Measurements from ENCODE around the gene ZNF362. TPM values are rescaled to one million over a fixed set of nuclear protein-coding genes. Genes with fewer than 3 reads are reported as not detected.

ZNF362 gene
- total and polyA plus RNA-seq, 10 of the 15 experiments (the other 5 are each of a cell fraction or from before 2014, with no cell fraction given): 0.74 to 22.8 (median 7.4) TPM

DNA sequence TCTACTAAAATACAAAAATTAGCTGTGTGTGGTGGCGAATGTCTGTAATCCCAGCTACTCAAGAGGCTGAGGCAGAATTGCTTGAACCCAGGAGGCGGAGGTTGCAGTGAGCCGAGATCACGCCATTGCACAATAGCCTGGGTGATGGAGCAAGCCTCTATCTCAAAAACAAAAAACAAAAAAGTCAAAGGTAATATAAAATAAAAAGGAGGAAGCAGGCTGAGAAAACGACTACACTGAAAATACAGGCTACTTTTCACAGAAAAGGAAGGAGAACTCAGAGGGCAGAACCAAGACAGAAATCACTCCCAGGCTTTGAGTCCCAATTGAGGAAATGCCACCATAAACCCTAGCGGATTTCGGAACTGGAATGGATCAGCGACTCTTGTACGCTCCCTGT lies 70.5 kb downstream of the ZNF362 start:
- peaks cover 17 to 31% of the 10 kb centered on the region in 2 experiments; a peak in 3 of 4 replicates for H3K36me3 ChIP-seq (ENCODE audit: control insufficient read depth in 2 of 2, insufficient read depth in 2 of 2, low read length in 1 of 2)
- ChIA-PET CTCF (interaction anchor here (1.3 kb wide), 1 partner anchor 11 kb away, joined by 3 read pairs; no protein-coding TSS in a partner anchor), SMC1A (ENCODE audit: uncharacterized antibody, unreplicated experiment) (no interaction called here), POLR2A (no interaction called here), RAD21 (ENCODE audit: unreplicated experiment) (no interaction called here)
- H3K27me3 ChIP-seq (replicated peaks in 1 of 2; ENCODE audit: control insufficient read depth in 2 of 2, insufficient read depth in 2 of 2, low read length in 1 of 2): no peaks in the 10 kb centered on the region
- H3K9me3 ChIP-seq (replicated peaks; ENCODE audit: control insufficient read depth, insufficient read depth, low read length): no peaks in the 10 kb centered on the region
- no peak overlapping the region for H3K27ac ChIP-seq (ENCODE audit: control insufficient read depth, insufficient read depth)
- intact Hi-C loops (cut with micrococcal nuclease; ENCODE audit: unreplicated experiment): no loop called here
- H3K9ac ChIP-seq (ENCODE audit: control insufficient read depth, insufficient read depth, low read length): no peak overlapping the region
- DNase-seq (ENCODE audit: low read depth, low spot score): no peak
- no peak for FAIRE-seq
- H4K20me1 ChIP-seq (ENCODE audit: control insufficient read depth, insufficient read depth): no peaks in the 10 kb centered on the region
- no peaks in the 10 kb centered on the region for H3K4me1 ChIP-seq (ENCODE audit: control insufficient read depth, insufficient read depth, low read length)
- WGBS (ENCODE audit: insufficient coverage, insufficient replicate concordance, low lambda C conversion rate, missing lambda C conversion rate): 95% methylated on average over 9 of the region's 9 CpGs
- no peak overlapping the region for H2AFZ ChIP-seq (ENCODE audit: control insufficient read depth, low read depth, low read length)
- no peak for ATAC-seq
- no peaks in the 10 kb centered on the region for H3K79me2 ChIP-seq (ENCODE audit: control insufficient read depth, insufficient read depth, low read length)
- in situ Hi-C loops (cut with MboI): no loop called here
- no peak overlapping the region for H3K4me3 ChIP-seq
- no peak overlapping the region for H3K4me2 ChIP-seq (ENCODE audit: control insufficient read depth, insufficient read depth)
- no peak for TF ChIP-seq EP300 (IDR thresholded peaks at IDR 0.05; ENCODE audit: borderline replicate concordance in 1 of 2, control insufficient read depth in 1 of 2, low read depth in 2 of 2, low read length in 2 of 2)
- no peak for TF ChIP-seq MEF2B (IDR thresholded peaks at IDR 0.05; ENCODE audit: partially characterized antibody, poor library complexity, severe bottlenecking)
- TF ChIP-seq, protein P1, sequence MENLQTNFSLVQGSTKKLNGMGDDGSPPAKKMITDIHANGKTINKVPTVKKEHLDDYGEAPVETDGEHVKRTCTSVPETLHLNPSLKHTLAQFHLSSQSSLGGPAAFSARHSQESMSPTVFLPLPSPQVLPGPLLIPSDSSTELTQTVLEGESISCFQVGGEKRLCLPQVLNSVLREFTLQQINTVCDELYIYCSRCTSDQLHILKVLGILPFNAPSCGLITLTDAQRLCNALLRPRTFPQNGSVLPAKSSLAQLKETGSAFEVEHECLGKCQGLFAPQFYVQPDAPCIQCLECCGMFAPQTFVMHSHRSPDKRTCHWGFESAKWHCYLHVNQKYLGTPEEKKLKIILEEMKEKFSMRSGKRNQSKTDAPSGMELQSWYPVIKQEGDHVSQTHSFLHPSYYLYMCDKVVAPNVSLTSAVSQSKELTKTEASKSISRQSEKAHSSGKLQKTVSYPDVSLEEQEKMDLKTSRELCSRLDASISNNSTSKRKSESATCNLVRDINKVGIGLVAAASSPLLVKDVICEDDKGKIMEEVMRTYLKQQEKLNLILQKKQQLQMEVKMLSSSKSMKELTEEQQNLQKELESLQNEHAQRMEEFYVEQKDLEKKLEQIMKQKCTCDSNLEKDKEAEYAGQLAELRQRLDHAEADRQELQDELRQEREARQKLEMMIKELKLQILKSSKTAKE (IDR thresholded peaks at IDR 0.05; ENCODE audit: low read depth, poor library complexity, severe bottlenecking): no peak
- TF ChIP-seq JUNB (IDR thresholded peaks at IDR 0.05): no peak
- TF ChIP-seq YBX1 (IDR thresholded peaks at IDR 0.05): no peak
- TF ChIP-seq, protein P2, sequence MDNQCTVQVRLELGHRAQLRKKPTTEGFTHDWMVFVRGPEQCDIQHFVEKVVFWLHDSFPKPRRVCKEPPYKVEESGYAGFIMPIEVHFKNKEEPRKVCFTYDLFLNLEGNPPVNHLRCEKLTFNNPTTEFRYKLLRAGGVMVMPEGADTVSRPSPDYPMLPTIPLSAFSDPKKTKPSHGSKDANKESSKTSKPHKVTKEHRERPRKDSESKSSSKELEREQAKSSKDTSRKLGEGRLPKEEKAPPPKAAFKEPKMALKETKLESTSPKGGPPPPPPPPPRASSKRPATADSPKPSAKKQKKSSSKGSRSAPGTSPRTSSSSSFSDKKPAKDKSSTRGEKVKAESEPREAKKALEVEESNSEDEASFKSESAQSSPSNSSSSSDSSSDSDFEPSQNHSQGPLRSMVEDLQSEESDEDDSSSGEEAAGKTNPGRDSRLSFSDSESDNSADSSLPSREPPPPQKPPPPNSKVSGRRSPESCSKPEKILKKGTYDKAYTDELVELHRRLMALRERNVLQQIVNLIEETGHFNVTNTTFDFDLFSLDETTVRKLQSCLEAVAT (IDR thresholded peaks at IDR 0.05): no peak
- TF ChIP-seq HDGF (IDR thresholded peaks at IDR 0.05): no peak
- TF ChIP-seq RFX5 (IDR thresholded peaks at IDR 0.05; ENCODE audit: low read depth, low read length): no peak
- TF ChIP-seq, protein P3, sequence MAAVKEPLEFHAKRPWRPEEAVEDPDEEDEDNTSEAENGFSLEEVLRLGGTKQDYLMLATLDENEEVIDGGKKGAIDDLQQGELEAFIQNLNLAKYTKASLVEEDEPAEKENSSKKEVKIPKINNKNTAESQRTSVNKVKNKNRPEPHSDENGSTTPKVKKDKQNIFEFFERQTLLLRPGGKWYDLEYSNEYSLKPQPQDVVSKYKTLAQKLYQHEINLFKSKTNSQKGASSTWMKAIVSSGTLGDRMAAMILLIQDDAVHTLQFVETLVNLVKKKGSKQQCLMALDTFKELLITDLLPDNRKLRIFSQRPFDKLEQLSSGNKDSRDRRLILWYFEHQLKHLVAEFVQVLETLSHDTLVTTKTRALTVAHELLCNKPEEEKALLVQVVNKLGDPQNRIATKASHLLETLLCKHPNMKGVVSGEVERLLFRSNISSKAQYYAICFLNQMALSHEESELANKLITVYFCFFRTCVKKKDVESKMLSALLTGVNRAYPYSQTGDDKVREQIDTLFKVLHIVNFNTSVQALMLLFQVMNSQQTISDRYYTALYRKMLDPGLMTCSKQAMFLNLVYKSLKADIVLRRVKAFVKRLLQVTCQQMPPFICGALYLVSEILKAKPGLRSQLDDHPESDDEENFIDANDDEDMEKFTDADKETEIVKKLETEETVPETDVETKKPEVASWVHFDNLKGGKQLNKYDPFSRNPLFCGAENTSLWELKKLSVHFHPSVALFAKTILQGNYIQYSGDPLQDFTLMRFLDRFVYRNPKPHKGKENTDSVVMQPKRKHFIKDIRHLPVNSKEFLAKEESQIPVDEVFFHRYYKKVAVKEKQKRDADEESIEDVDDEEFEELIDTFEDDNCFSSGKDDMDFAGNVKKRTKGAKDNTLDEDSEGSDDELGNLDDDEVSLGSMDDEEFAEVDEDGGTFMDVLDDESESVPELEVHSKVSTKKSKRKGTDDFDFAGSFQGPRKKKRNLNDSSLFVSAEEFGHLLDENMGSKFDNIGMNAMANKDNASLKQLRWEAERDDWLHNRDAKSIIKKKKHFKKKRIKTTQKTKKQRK (IDR thresholded peaks at IDR 0.05; ENCODE audit: low read depth, low read length): no peak
- TF ChIP-seq, protein P4, sequence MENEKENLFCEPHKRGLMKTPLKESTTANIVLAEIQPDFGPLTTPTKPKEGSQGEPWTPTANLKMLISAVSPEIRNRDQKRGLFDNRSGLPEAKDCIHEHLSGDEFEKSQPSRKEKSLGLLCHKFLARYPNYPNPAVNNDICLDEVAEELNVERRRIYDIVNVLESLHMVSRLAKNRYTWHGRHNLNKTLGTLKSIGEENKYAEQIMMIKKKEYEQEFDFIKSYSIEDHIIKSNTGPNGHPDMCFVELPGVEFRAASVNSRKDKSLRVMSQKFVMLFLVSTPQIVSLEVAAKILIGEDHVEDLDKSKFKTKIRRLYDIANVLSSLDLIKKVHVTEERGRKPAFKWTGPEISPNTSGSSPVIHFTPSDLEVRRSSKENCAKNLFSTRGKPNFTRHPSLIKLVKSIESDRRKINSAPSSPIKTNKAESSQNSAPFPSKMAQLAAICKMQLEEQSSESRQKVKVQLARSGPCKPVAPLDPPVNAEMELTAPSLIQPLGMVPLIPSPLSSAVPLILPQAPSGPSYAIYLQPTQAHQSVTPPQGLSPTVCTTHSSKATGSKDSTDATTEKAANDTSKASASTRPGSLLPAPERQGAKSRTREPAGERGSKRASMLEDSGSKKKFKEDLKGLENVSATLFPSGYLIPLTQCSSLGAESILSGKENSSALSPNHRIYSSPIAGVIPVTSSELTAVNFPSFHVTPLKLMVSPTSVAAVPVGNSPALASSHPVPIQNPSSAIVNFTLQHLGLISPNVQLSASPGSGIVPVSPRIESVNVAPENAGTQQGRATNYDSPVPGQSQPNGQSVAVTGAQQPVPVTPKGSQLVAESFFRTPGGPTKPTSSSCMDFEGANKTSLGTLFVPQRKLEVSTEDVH (IDR thresholded peaks at IDR 0.05; ENCODE audit: low read depth, partially characterized antibody): no peak
- BruUV-seq (replicated peaks): no TSS peak

Data from GM12878 (cell line).